ENCODE data around the gene TAX1BP1. TPM values are rescaled to one million over a fixed set of nuclear protein-coding genes. Genes with fewer than 3 reads are reported as not detected.
"Not testable (repeated sequence)": the region's sequence is repeated elsewhere in the genome, so short reads cannot be mapped to it uniquely, and the experiment has no call there.

TAX1BP1 gene
- total and polyA plus RNA-seq, 5 experiments from 2014 or later = 98.9 to 131 (median 121) TPM

DNA sequence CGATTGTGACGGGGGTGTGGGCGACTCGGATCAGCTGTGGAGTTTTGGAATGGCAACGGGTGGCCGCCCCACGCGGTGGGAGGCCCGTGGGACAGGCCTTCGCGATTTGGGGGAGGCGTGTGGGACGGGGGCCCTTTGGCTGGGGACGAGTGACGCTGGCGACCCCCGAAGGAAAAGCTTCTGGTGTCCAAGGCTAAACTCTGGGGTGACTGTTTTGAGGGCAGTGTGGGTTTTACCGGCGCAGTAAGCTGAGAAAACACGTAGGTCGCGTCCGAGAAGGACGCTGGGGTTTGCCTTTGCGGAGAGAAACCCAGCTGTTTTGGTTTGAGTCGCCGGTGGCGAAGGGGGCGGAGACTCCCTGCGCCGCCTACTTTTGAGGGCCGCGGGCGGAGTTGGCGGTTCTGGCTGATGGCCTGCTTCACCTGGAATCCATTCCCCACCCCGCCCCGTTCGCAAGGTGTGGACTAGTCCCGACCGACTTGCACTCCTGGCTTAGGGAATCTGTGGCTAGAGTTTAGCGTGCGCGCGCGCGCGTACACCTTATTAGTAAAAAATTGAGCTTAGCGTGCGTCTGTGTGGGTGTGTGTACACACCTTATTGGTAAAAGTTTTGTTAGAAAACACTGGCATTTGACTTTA lies 606 bp downstream of the TAX1BP1 start:
- ATAC-seq = peak; percentile 65 to 67
- POLR2A ChIA-PET = interaction anchor here (0.7 to 2.7 kb wide), 6 partner anchors 21 to 82 kb away, joined by 3 to 57 read pairs (median 3); partner anchors contain the start of gene HIBADH
- peak overlapping the region; percentile 88 to 99 (median 98) for H3K27ac Mint-ChIP-seq
- peak; percentile 69 to 88 (median 80) for DNase-seq
- peaks cover 0 to 8% (median 0%) of the 10 kb centered on the region in 3 donors for H3K36me3 Mint-ChIP-seq
- no peaks in the 10 kb centered on the region for H3K27me3 Mint-ChIP-seq
- H3K4me1 Mint-ChIP-seq = peaks cover 18 to 53% (median 45%) of the 10 kb centered on the region in 4 donors
- H3K9me3 Mint-ChIP-seq = no peaks in the 10 kb centered on the region
- peak overlapping the region; percentile 86 to 99 (median 98) for H3K4me3 Mint-ChIP-seq

GRCh38 chr7:27742091-27742710 lies 2.2 kb downstream of the TAX1BP1 start:
- peaks cover 20 to 63% (median 54%) of the 10 kb centered on the region in 4 donors for H3K4me1 Mint-ChIP-seq
- H3K36me3 Mint-ChIP-seq, ATAC-seq, H3K9me3 Mint-ChIP-seq, H3K27me3 Mint-ChIP-seq, DNase-seq, POLR2A ChIA-PET: not testable (repeated sequence)
- peak overlapping the region in 4 of 10 donors; percentile 36 to 80 (median 52) for H3K27ac Mint-ChIP-seq
- peak overlapping the region; percentile 0 to 99 (median 66) for H3K4me3 Mint-ChIP-seq

GRCh38 chr7:27745064-27745583 lies 5.2 kb downstream of the TAX1BP1 start:
- Mint-ChIP-seq H3K27ac (peak overlapping the region in 1 of 10 donors; percentile 31), H3K4me1 (peaks cover 24 to 64% (median 54%) of the 10 kb centered on the region in 4 donors), H3K27me3 (no peaks in the 10 kb centered on the region), H3K9me3 (no peaks in the 10 kb centered on the region), H3K36me3 (peaks cover under 1 to 33% (median 13%) of the 10 kb centered on the region in 3 donors), H3K4me3 (peak overlapping the region in 6 of 10 donors; percentile 23 to 58 (median 44))
- DNase-seq = no peak
- no peak for ATAC-seq
- POLR2A ChIA-PET = interaction anchor here (0.9 kb wide), 1 partner anchor 74 kb away, joined by 5 read pairs; no protein-coding TSS in a partner anchor

DNA sequence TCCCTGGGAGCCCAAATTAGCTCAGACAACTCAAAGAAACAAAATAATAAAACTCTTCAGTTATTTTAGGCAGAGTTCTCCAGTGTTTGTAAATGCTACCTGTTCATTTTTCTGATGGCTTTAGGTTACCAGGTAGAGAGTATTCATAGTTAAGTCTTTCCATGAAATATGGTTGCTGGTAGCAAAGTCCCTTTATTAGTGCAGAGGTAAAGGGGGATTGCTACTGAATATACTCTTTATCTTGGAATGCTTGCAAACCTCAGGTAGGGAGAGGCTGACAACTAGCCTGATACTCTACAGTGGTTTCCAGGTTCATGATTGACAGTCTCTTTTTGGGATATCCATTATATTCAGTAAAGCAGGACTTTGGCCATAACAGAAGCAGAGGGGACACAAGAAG lies 6.5 kb downstream of the TAX1BP1 start:
- peak overlapping the region in 1 of 10 donors; percentile 56 for H3K4me3 Mint-ChIP-seq
- peaks cover 26 to 63% (median 53%) of the 10 kb centered on the region in 4 donors for H3K4me1 Mint-ChIP-seq

DNA sequence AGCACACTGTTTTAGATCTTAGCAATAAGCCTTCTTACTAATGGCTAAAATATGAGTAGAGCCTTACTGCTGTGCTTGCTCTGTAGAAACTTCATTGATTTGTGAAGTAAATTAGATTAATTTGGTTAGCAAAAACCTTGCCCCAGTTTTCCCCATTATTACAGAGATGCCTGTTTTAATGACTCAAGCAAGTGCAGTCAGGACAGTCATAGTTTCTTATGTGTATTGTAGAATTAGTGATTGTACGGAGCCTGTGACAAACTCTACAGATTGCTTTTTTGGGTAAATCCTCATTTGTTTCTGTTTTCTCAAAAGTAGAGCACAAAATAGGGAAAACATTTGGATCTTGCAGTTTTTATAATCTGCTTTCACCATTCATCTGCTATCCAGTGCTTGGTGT lies 7.0 kb downstream of the TAX1BP1 start:
- Mint-ChIP-seq H3K27ac (no peak overlapping the region), H3K4me3 (peak overlapping the region in 1 of 10 donors; percentile 1), H3K27me3 (no peaks in the 10 kb centered on the region)

More for the DNA sequence above, 6.5 kb downstream of the TAX1BP1 start:
- no peak overlapping the region for H3K27ac Mint-ChIP-seq
- no peaks in the 10 kb centered on the region for H3K9me3 Mint-ChIP-seq
- POLR2A ChIA-PET = no interaction called here
- ATAC-seq (no peak), DNase-seq (no peak)
- H3K36me3 Mint-ChIP-seq = peaks cover 7 to 46% (median 23%) of the 10 kb centered on the region in 3 donors
- H3K27me3 Mint-ChIP-seq = no peaks in the 10 kb centered on the region

GRCh38 chr7:27747589-27748368 lies 7.8 kb downstream of the TAX1BP1 start:
- peaks cover 29 to 59% (median 48%) of the 10 kb centered on the region in 4 donors for H3K4me1 Mint-ChIP-seq
- peak overlapping the region in 2 of 10 donors; percentile 29 to 61 for H3K27ac Mint-ChIP-seq

More for the DNA sequence above, 7.0 kb downstream of the TAX1BP1 start:
- Mint-ChIP-seq H3K9me3 (no peaks in the 10 kb centered on the region), H3K4me1 (peaks cover 27 to 63% (median 50%) of the 10 kb centered on the region in 4 donors), H3K36me3 (peaks cover 8 to 51% (median 23%) of the 10 kb centered on the region in 3 donors)
- POLR2A ChIA-PET = no interaction called here
- DNase-seq (no peak), ATAC-seq (no peak)

GRCh38 chr7:27750316-27750715 lies 10.4 kb downstream of the TAX1BP1 start:
- ATAC-seq = no peak
- POLR2A ChIA-PET = no interaction called here
- peak overlapping the region in 1 of 10 donors; percentile 24 for H3K4me3 Mint-ChIP-seq

More at GRCh38 chr7:27747589-27748368, 7.8 kb downstream of the TAX1BP1 start:
- DNase-seq = no peak
- ATAC-seq = no peak
- H3K4me3 Mint-ChIP-seq = no peak overlapping the region
- H3K9me3 Mint-ChIP-seq = no peaks in the 10 kb centered on the region
- peaks cover 8 to 52% (median 23%) of the 10 kb centered on the region in 3 donors for H3K36me3 Mint-ChIP-seq
- H3K27me3 Mint-ChIP-seq = no peaks in the 10 kb centered on the region
- POLR2A ChIA-PET = no interaction called here

GRCh38 chr7:27751888-27752660 lies 12.1 kb downstream of the TAX1BP1 start:
- Mint-ChIP-seq H3K36me3 (peaks cover 16 to 87% (median 27%) of the 10 kb centered on the region in 3 donors), H3K4me1 (peaks cover 20 to 52% (median 45%) of the 10 kb centered on the region in 4 donors), H3K27ac (peak overlapping the region in 1 of 10 donors; percentile 22), H3K27me3 (no peaks in the 10 kb centered on the region), H3K4me3 (peak overlapping the region in 1 of 10 donors; percentile 3), H3K9me3 (no peaks in the 10 kb centered on the region)
- ATAC-seq = no peak
- DNase-seq = no peak
- POLR2A ChIA-PET = no interaction called here

More at GRCh38 chr7:27750316-27750715, 10.4 kb downstream of the TAX1BP1 start:
- no peaks in the 10 kb centered on the region for H3K9me3 Mint-ChIP-seq
- H3K27ac Mint-ChIP-seq = no peak overlapping the region
- no peaks in the 10 kb centered on the region for H3K27me3 Mint-ChIP-seq
- peaks cover 24 to 50% (median 49%) of the 10 kb centered on the region in 4 donors for H3K4me1 Mint-ChIP-seq
- no peak for DNase-seq
- peaks cover 12 to 73% (median 27%) of the 10 kb centered on the region in 3 donors for H3K36me3 Mint-ChIP-seq

DNA sequence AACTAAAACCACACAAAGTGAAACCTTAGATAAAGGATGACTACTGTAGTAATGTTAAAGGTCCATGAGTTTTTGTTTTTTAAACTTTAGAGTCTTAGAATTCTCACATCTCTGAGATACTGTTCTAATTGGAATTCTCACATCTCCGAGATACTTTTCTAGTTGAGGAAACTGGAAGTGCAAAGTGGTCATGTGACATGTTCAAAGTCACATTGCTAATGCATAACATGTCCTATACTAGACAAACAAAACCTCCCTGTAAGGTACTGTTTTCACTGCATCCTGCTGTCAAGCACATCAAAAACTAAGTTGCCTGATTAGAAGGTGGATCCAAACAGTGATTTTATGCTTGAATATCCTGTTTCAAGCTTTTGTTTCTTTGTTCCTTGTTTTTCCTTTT lies 13.9 kb downstream of the TAX1BP1 start:
- peaks cover 0 to 2% (median 0%) of the 10 kb centered on the region in 9 donors for H3K9me3 Mint-ChIP-seq
- DNase-seq (no peak), ATAC-seq (no peak)
- peak overlapping the region in 1 of 10 donors; percentile 54 for H3K27ac Mint-ChIP-seq
- no peak overlapping the region for H3K4me3 Mint-ChIP-seq
- POLR2A ChIA-PET = no interaction called here
- H3K27me3 Mint-ChIP-seq = no peaks in the 10 kb centered on the region
- H3K4me1 Mint-ChIP-seq = peaks cover 12 to 50% (median 41%) of the 10 kb centered on the region in 4 donors
- H3K36me3 Mint-ChIP-seq = peaks cover 16 to 90% (median 34%) of the 10 kb centered on the region in 3 donors

DNA sequence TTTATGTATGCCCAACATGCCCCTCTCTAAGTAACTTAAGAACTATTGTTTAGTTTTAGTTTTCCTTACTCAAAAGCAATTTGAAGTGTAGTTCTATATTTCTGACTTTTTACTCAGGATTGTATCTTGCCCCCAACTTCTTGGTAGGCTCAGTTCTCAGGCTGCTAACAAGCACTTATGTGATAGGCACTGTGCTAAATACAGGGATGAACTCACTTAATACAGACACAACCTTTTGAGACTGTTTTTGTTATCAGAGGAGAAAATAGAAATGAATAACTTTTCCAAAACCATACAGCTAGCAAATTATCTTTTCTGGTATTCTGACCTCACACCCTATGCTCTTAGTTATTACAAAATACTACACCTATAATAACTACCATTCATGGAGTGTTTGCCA lies 16.3 kb downstream of the TAX1BP1 start:
- H3K27me3 Mint-ChIP-seq = no peaks in the 10 kb centered on the region
- peaks cover 0 to 2% (median 0%) of the 10 kb centered on the region in 9 donors for H3K9me3 Mint-ChIP-seq
- POLR2A ChIA-PET = no interaction called here
- H3K4me1 Mint-ChIP-seq = peaks cover 10 to 42% (median 34%) of the 10 kb centered on the region in 4 donors
- ATAC-seq (no peak), DNase-seq (no peak)
- no peak overlapping the region for H3K4me3 Mint-ChIP-seq
- no peak overlapping the region for H3K27ac Mint-ChIP-seq
- H3K36me3 Mint-ChIP-seq = peaks cover 13 to 84% (median 25%) of the 10 kb centered on the region in 3 donors

DNA sequence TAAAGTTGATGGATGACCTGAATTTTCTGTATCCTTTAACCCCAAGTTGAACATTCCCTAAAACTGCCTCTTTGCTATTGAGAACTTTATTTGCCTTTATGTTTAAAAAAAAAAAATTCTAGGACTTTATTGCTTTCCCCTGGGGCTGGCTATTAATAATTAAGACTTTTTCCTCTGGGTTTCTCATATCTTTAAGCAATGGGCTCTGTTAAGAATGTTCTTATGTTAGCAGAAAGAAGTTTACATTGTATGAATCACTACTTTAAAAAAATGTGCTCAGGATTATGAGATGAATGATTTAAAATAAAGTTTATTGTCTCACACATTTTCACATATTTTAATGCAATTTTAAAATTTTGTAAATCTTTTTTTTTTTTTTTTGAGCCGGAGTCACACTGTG lies 19.5 kb downstream of the TAX1BP1 start:
- no peak for DNase-seq
- peaks cover 17 to 77% (median 31%) of the 10 kb centered on the region in 3 donors for H3K36me3 Mint-ChIP-seq
- POLR2A ChIA-PET = no interaction called here
- H3K27me3 Mint-ChIP-seq = no peaks in the 10 kb centered on the region
- no peak for ATAC-seq
- H3K27ac Mint-ChIP-seq = no peak overlapping the region
- H3K4me1 Mint-ChIP-seq = peaks cover 5 to 41% (median 37%) of the 10 kb centered on the region in 4 donors
- H3K4me3 Mint-ChIP-seq = no peak overlapping the region
- peaks cover 0 to 4% (median 0%) of the 10 kb centered on the region in 9 donors for H3K9me3 Mint-ChIP-seq

All from naive thymus-derived CD8-positive, alpha-beta T cell (primary cell).